IPS-18c (cell line): ENCODE data around the gene COG6.

Experiments
- H3K4me3 ChIP-seq: 2 replicates; pipeline ENCODE4 v1.7.0; 2013; ENCODE audit warnings: low read depth, mild to moderate bottlenecking, low read length, moderate library complexity; ENCODE audit not compliant: insufficient read depth
- H3K9me3 ChIP-seq: one replicate; pipeline ENCODE4 v1.6.1; 2013; ENCODE audit warnings: mild to moderate bottlenecking, low read length, moderate library complexity; ENCODE audit not compliant: control insufficient read depth, insufficient read depth

Gene COG6

DNA sequence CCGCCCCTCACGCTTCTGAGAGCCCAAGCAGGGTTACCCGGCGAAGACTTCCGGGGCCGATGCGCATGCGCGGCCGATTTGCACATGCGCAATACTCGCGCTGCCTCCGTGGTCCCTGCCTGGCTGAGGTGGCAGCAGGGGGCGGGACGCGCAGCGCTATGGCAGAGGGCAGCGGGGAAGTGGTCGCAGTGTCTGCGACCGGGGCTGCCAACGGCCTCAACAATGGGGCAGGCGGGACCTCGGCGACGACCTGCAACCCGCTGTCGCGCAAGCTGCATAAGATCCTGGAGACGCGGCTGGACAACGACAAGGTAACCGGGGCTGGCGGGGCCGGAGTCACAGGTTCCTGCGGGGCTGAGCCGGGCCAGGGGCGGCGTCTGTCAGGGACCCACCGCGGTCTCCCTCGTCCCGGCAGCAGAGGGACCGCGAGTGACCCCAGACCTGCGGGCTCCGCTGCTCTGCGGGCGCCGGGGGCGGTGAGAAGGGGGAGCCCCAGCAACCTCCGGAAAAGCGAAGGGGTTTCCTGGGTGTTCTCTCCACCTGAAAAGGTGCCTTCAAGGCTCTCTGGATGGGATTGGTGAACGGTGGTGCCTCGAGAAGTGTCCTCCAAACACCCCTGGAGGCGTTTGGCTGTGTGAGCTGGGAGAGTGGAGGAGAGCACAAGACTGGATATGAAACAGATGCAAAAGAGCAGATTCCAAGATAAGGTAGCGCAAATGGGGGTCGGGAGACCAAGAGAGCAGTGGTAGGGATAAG lies at the start of gene COG6:
TSS of gene COG6 (plus strand) at position 94 of the 756 bp plus-strand sequence. CDS start at position 159, 65 bp downstream.
- peak within 1 kb of the TSS; percentile 92 for H3K4me3 ChIP-seq
- H3K9me3 ChIP-seq, result no peaks in the 10 kb centered on the region

DNA sequence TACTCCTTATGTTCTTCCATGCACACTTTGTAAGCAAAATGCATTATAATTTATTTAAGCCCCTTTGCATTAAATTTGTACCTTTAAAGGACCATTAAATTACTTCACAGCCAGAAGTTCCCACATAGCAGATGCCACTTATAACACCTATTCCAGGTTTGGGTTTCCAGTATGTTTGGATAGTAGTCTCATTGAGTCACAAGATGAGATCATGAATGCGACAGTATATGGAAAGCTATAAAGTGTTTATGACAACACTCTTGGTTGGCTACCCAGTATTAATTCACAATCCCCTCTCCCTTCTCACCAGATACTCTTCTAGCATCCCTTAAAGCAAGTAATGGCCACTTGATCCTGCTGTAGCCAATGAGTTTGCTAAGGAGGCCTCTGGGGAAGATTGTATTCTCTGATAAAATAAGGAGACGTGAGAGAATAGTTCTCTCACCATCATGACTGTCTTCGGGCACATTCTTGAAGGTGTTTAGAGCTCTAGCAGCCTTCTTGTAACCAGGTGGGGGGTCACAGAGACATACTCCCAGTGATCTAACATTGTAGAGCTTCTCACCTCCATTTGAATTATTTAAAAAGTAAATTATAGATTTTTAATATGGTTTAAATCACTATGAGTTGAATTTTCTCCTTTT lies 49.7 kb upstream of the COG6 start:
- Histone ChIP-seq H3K4me3 (no peak overlapping the region), H3K9me3 (no peaks in the 10 kb centered on the region)

DNA sequence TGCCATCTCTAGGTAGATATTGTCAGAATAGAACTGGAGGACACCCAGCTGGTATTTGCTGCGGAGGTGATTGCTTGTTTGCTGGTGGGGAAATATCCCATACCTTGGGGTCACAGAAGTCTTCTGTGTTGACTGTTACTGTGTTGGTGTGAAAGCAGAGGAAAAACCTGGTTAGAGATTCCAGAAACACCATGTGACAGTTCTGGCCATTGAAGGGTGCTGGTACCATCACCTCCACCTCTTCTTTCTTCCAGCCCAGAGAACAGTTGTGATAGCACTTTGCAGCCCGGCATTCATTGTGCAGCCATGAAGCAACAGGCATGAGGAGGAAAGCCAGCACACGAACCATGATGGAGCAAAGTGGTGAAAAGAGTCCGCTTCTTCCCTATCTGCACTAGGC lies 47.6 kb upstream of the COG6 start:
- Histone ChIP-seq H3K9me3 (no peaks in the 10 kb centered on the region), H3K4me3 (no peak overlapping the region)

DNA sequence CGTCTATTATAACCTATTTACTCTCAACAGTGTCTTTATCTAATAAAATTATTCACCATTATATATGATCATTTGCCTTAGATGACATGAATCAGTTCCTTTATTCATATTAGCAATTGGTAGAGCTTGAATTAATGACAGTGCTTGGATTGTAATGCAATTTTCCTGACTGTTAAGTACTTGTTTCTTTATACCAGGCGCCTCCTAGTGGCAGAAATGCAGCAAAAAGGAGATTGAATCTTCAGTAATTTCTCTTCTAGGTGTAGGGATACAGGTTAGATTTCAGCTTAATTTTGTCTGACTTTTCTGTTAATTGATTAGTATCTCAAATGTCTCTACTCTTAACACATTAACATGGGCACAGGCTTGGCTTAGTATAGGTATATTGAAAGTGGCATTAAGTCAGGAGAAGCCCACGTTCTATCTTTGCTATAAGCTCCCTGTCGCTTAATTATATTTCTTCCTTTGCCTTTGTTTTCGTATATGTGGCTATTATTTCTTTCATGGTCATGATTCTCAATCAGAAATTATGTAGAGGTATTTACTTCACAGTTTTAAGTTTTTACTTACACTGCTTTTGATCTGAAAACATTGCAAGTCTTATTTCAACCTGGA lies 43.3 kb upstream of the COG6 start:
- Histone ChIP-seq H3K9me3 (no peaks in the 10 kb centered on the region), H3K4me3 (no peak overlapping the region)

DNA sequence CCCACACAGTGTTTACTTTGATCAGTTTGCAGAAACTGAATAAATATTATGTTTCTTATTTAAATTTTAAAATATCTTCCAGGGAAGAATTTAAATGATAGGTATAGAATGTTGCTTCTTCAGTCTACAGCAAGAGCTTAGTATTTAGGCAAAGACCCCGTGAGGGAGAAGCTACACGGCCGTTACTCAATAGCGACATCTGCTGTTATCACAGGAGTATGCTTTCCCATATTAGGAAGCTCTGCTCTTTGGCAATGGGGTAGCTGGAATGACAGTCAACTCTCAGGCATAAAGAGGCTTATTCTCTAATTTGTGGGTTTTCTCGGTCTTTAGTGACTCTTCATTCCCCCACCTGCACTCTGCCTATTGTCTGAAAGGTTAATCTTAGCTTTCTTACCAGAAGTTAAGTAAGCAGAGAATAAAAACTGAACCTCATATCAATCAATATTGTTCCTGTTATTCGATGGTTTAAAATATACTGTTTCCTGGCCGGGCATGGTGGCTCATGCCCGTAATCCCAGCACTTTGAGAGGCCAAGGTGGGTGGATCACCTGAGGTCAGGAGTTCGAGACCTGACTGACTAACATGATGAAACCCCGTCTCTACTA lies 39.3 kb upstream of the COG6 start:
- H3K9me3 ChIP-seq, result no peaks in the 10 kb centered on the region
- H3K4me3 ChIP-seq, result no peak overlapping the region

DNA sequence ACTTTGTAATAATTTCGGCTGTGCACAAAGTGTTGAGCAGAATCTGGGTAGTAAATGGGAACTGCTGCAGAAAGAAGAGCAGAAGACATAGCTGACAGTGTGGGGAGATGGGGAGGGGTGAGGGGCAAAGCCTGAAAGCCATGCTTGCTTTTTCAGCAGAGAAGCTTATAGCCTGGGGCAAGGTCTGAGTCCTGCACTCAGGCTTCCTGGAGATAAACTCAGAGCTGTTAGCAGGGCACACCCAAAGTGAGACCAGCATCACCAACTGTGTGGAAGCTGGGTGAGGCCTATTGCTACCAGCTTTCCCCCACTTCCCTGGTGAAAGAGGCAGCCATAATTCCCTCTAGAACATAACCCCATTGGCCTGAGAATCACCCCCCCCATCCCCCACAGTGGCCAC lies 36.9 kb upstream of the COG6 start:
- H3K9me3 ChIP-seq, result no peaks in the 10 kb centered on the region
- no peak overlapping the region for H3K4me3 ChIP-seq

DNA sequence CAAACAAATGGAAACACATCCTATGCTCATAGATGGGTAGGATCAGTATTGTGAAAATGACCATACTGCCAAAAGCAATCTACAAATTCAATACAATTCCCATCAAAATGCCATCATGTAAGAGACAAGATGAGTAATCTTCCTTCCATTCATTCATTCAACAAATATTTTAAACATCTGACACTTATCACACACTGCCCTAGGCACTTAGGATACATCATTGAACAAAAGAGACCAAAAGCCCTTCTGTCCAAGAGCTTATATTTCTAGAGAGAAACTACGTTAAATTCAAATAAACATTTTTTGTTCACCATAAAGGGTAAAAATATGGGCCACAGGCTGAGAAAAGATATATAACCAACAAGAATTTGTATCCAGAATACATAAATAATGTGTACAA lies 32.0 kb upstream of the COG6 start:
- Histone ChIP-seq H3K9me3 (peaks cover 3% of the 10 kb centered on the region), H3K4me3 (no peak overlapping the region)

DNA sequence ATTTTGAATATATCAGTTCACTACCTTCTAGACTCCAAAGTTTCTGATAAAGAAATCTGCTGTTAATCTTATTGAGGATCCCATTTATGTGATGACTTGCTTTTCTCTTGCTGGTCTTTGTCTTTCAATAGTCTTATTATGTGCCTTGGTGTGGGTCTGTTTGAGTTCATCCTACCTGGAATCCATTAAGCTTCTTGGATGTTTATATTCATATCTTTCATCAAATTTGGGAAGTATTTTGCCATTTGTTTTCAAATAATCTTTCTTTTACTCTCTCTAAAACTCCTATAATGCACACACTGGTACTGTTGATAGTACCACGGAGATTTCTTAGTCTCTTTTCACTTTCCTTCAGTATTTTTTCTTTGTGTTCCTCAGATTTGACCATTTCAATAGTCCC lies 24.2 kb upstream of the COG6 start:
- no peaks in the 10 kb centered on the region for H3K9me3 ChIP-seq
- no peak overlapping the region for H3K4me3 ChIP-seq

DNA sequence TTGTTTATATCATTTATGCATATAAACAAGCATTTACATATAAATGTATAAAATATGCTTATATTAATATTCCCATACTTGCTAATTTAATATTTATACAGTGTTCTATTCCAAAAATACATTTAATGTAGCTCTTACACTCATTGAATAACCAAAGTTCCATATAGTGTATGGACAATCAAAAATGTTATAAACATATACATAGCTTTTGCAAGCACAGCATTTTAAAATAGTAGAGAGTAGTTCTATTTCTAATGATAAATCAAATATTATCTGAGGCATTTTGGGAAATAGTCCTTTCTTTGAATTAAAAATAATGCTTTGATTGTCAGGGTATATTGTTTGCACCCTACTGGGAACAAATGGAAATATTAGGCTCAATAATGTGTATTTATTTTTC lies 22.5 kb upstream of the COG6 start:
- Histone ChIP-seq H3K4me3 (no peak overlapping the region), H3K9me3 (no peaks in the 10 kb centered on the region)

DNA sequence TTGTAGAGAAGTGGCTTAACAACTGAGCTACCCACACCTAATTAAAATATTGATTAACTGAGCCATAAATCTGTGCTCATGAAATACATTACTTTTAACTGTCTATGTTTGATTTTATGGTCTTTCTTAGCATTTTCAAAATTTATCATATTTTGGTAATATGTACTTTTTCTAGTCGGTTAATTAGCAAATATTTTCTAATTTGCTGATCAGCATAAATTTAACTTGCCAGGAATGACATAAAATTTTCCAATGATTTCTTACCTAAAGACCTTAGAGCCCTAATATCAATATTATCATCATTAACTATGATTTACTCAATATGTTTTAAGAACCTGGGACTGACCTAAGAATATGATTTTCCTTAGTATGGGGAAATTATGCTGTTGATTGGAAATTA lies 19.9 kb upstream of the COG6 start:
- Histone ChIP-seq H3K4me3 (no peak overlapping the region), H3K9me3 (no peaks in the 10 kb centered on the region)

DNA sequence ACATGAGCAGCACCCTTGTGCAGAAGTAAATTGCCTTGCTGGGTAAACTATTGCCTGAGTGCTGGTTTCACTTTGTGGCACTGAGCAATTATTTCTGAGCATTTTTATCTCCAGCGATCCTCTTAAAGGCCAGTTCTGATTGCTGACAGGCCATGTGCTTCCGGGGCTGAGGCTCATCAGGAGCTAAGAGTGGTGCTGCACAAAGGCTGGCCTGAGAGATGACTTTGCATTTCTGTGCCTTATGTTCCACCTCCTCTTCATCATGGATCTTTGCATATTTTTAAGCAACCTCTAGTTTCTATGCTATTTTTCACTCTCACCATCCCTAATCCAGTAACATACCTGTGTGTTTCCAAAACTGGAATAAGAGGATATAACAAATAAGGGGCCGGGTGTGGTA lies 17.6 kb upstream of the COG6 start:
- Histone ChIP-seq H3K4me3 (no peak overlapping the region), H3K9me3 (no peaks in the 10 kb centered on the region)

DNA sequence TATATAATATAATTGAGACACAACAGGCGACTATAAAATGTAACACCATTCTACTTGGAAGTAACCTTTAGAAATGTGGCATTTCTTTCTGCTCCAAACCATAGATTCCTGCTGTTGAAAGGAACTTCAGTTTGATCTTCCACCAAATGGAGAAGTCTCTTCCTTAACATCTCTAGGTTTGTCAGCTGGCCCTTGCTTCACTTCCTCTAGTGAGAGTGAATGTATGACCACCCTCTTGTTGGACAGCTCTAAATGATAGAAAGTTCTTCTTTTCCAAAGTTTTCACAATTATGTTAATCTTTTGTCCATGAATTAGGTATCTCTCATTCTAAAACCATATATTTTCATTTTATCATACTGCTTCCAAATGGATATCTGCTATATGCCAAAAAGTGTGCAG lies 13.8 kb upstream of the COG6 start:
- H3K4me3 ChIP-seq, result no peak overlapping the region
- no peaks in the 10 kb centered on the region for H3K9me3 ChIP-seq

DNA sequence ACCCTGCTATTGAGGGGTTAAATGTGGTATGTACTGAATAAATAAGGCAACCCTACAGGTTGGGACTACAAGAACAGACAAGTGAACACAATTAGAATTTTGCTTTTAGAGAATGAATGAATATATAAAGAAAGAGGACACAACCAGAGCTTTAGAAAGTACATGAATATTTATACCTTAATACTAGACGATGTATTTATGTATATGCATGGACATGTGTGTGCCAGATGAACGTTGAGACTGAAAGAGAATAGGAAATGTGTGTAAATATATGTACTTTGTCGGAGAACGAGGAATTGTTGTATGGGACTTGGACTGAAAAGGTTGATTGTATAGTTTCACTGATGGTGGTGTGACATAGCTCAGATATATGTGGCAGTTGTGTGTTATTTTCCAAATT lies 9.3 kb upstream of the COG6 start:
- no peak overlapping the region for H3K4me3 ChIP-seq
- H3K9me3 ChIP-seq, result no peaks in the 10 kb centered on the region

DNA sequence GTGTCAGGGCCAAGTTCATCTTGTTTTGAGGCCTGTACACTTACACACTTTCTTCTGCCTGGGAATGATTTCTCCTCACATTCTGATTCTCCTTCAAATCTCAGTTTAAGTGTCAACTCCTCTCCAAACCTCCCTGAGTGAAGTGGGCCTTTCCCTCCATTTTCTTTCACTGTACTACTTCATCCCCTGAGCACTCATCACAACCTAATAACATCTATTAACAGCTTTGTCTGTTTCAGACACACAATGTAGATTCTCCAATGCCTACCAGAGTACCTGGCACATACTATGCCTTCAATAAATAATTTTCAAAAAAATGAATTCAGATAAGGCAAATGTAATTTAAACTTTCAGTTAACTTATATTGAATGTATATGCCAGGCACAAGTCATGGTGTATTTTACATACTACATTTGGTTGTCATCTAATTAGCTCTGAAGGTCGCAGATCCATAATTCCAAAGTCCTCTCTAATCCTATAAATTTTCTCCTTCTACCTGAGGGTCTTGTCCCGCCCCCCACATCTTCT lies 357 bp upstream of the COG6 start:
- no peaks in the 10 kb centered on the region for H3K9me3 ChIP-seq
- H3K4me3 ChIP-seq, result peak overlapping the region; percentile 92; the same call in 1 of the 2 replicates

DNA sequence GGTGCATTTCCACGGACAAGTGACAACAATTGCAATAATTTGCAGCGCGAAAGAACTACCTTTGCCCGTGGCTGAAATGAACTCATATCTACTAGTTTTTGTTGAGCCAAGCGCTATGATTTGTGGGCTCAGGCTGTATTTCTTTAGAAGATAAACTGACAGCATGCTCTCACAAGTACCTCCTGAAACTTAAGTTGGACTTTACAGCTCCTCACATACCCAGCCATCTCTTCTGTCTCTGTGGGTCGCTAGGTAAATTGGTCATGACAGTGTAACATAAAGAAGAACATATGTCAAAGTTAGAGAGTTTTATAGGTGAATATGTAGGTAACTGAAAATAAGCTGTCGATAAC lies 839 bp downstream of the COG6 start:
- H3K4me3 ChIP-seq, result peak overlapping the region; percentile 92
- H3K9me3 ChIP-seq, result no peaks in the 10 kb centered on the region

DNA sequence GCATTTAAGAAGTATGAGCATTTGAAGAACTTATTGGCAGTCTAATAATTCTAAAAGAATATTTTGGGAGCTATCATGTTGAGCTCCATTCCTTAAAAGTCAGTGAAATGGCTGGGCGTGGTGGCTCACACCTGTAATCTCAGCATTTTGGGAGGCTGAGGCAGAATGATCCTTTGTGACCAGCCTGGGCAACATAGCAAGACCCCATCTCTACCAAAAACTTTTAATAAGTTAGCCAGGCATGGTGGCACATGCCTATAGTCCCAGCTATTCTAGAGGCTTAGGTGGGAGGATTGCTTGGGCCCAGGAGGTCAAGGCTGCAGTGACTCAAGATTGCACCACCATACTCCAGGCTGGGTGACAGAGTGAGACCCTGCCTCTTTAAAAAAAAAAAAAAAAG lies 8.0 kb downstream of the COG6 start:
- Histone ChIP-seq H3K9me3 (no peaks in the 10 kb centered on the region), H3K4me3 (no peak overlapping the region)

DNA sequence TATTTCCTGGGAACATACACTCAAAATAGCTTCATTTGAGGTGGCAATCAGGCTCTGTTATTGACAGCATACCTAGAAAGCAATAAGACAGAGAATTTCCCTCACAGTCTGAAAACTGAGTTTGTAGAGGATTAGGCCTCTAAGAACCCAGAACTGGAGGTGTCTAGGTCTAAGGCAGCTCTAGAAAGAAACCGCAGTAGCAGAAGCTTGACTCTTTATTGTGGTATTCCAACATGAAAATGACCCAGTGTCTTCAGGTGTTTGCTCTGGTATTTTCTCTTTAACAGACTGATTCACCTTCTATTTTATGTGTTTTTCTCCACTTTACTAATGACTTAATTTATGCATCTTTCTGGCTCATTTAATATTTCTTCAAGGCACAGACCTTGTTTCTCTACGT lies 8.5 kb downstream of the COG6 start:
- Histone ChIP-seq H3K4me3 (no peak overlapping the region), H3K9me3 (no peaks in the 10 kb centered on the region)

DNA sequence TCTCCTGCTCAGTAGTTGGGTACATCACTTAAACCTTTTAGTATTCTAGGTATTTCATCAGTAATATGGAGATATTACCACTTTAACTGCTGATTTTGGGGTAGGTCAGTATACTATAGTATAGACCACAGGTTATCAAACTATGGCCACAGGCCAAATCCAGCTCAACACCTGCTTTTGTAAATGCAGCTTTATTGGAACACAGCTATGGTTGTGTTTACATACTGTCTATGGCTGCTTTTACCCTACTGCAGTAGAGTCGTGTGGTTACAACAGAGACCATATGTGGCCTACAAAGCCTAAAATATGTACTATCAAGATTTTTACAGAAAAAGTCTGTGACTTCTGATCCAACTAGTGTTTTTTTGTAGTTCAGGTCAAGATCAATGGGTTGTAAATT lies 10.3 kb downstream of the COG6 start:
- H3K4me3 ChIP-seq, result no peak overlapping the region
- H3K9me3 ChIP-seq, result no peaks in the 10 kb centered on the region
